Brain microvascular endothelial cell (primary cell): ENCODE measurements around the gene LMF1.

Source experiments
- DNase-seq: peaks from one replicate; pipeline ENCODE4 v3.0.0-alpha.2; 2020
- H3K27ac ChIP-seq: fragments of 250-450 bp; sonication (Bioruptor Pico); 2 replicates; pipeline ENCODE4 v1.5.1; 2020; ENCODE audit warnings: mild to moderate bottlenecking, moderate library complexity
- H3K27me3 ChIP-seq: fragments of 250-450 bp; sonication (Bioruptor Pico); replicated peaks from 2 replicates; pipeline ENCODE4 v1.5.1; 2020; ENCODE audit warnings: mild to moderate bottlenecking
- H3K36me3 ChIP-seq: fragments of 250-450 bp; sonication (Bioruptor Pico); replicated peaks from 2 replicates; pipeline ENCODE4 v1.5.1; 2020; ENCODE audit warnings: mild to moderate bottlenecking
- H3K4me3 ChIP-seq: 2 replicates; pipeline ENCODE4 v1.5.1; 2011; ENCODE audit warnings: low read depth, mild to moderate bottlenecking, control low read depth, low read length, moderate library complexity
- in situ Hi-C: cut with HindIII; loops from 2 replicates; pipeline ENCODE4 v1.10.0; 2017; ENCODE audit warnings: low sequenced_read_pairs, low pct_ligation_motif_present
- TF ChIP-seq, protein P1 (sequence below): IDR thresholded peaks from 2 replicates; pipeline ENCODE4 v1.5.1; 2011; ENCODE audit warnings: low read depth, mild to moderate bottlenecking, moderate library complexity, low read length, control low read depth, inconsistent platforms; ENCODE audit errors: missing control alignments

Gene LMF1

GRCh38 chr16:879461-879861, 91.3 kb downstream of the LMF1 start:
- DNase-seq: no peak
- Histone ChIP-seq H3K27ac (no peak overlapping the region), H3K4me3 (no peak overlapping the region), H3K27me3 (no peaks in the 10 kb centered on the region), H3K36me3 (no peaks in the 10 kb centered on the region)
- TF ChIP-seq, protein P1, sequence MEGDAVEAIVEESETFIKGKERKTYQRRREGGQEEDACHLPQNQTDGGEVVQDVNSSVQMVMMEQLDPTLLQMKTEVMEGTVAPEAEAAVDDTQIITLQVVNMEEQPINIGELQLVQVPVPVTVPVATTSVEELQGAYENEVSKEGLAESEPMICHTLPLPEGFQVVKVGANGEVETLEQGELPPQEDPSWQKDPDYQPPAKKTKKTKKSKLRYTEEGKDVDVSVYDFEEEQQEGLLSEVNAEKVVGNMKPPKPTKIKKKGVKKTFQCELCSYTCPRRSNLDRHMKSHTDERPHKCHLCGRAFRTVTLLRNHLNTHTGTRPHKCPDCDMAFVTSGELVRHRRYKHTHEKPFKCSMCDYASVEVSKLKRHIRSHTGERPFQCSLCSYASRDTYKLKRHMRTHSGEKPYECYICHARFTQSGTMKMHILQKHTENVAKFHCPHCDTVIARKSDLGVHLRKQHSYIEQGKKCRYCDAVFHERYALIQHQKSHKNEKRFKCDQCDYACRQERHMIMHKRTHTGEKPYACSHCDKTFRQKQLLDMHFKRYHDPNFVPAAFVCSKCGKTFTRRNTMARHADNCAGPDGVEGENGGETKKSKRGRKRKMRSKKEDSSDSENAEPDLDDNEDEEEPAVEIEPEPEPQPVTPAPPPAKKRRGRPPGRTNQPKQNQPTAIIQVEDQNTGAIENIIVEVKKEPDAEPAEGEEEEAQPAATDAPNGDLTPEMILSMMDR: no peak
- in situ Hi-C loops: no loop called here

DNA sequence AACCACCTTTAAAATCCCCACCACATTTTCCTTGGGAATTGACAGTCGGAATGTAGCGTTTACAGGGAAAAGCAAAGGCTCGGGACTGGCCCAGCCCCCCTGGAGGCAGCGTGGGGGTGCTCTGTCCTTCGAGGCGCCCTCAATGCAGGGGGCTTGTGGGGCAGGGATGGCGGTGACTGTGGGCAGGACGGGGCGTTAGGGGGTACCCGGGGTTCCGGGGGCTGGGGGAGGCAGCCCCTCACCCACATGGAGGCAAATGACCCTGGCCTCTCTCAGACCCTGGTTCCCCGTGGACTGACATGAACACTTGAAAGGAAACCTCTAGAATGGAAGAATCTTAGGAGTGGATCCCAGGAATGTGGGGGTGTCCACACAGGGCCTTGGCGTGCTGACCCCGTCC, 91.9 kb downstream of the LMF1 start:
- Histone ChIP-seq H3K36me3 (no peaks in the 10 kb centered on the region), H3K27me3 (no peaks in the 10 kb centered on the region), H3K27ac (no peak overlapping the region), H3K4me3 (no peak overlapping the region)
- in situ Hi-C loops: no loop called here
- DNase-seq: no peak
- TF ChIP-seq, protein P1: no peak

DNA sequence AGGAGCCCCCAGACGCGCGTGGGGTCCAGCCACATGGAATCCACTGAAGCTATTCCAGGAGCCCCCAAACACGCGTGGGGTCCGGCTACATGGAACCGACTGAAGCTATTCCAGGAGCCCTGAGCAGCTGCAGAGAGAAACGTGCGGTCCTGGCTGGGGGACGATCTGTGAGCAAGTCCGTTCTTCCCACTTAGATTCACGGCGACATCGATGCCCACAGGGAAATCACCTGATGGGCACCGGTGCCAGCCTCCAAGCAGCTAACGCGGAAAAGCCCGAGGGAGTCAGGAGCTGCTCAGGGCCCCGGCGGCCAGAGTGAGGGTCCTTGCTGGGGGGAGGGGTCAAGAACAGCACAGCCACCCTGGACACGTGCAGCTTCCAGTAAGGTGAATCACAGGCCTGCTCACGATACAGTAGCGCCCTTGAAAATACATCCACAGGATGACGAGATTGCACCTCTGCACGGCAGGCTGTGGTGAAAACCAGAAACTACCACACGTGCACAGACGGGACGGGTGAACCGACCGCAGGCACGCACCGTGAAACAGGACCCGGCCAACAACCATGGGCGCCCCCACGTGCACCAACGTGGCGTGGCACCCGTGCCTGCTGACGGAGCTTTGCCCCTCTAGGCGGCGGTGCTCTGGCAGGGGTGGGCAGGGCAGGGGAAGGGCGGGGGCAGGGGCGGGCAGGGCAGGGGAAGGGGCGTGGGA, 92.6 kb downstream of the LMF1 start:
- Histone ChIP-seq H3K27me3 (no peaks in the 10 kb centered on the region), H3K4me3 (no peak overlapping the region), H3K27ac (no peak overlapping the region), H3K36me3 (no peaks in the 10 kb centered on the region)
- no peak for DNase-seq
- in situ Hi-C loops: no loop called here
- TF ChIP-seq, protein P1: no peak

- H3K4me3 ChIP-seq: no peak overlapping the region
- no peak for DNase-seq
- H3K27me3 ChIP-seq: no peaks in the 10 kb centered on the region
- H3K27ac ChIP-seq: no peak overlapping the region
- TF ChIP-seq, protein P1: no peak
- in situ Hi-C loops: no loop called here
- H3K36me3 ChIP-seq: no peaks in the 10 kb centered on the region
These were observed 93.3 kb downstream of the LMF1 start for GRCh38 chr16:877242-878071.

GRCh38 chr16:876523-877241, 94.1 kb downstream of the LMF1 start:
- no peaks in the 10 kb centered on the region for H3K27me3 ChIP-seq
- no peaks in the 10 kb centered on the region for H3K36me3 ChIP-seq
- no peak overlapping the region for H3K27ac ChIP-seq
- in situ Hi-C loops: no loop called here
- no peak overlapping the region for H3K4me3 ChIP-seq
- no peak for DNase-seq
- TF ChIP-seq, protein P1: no peak
